Kidney (tissue), 14 donors: Measurements from ENCODE around the gene MRO. TPM values are rescaled to one million over a fixed set of nuclear protein-coding genes. Genes with fewer than 3 reads are reported as not detected.

ENCODE experiments used
- DNase-seq, 5 donors: peaks; one replicate each; pipeline ENCODE4 v3.0.0-alpha.2; 2013 to 2020
- FAIRE-seq: peaks from 2 replicates; lab custom pipeline; 2012; peaks lifted over from hg19 to GRCh38; lab: Jason Lieb, UNC
- H3K27ac ChIP-seq, 2 donors: one replicate each; pipeline ENCODE4 v1.7.0; 2013; ENCODE audit warnings: low read depth in 2 of 2, low read length in 2 of 2, inconsistent platforms in 1 of 2
- H3K27me3 ChIP-seq: one replicate; pipeline ENCODE4 v1.7.1; 2013; ENCODE audit warnings: low read length, inconsistent platforms; ENCODE audit not compliant: control insufficient read depth, insufficient read depth
- H3K36me3 ChIP-seq, 3 donors: one replicate each; pipeline versions ENCODE4 v1.7.0 to v1.7.1; 2013; ENCODE audit warnings: low read length in 3 of 3, control low read depth in 1 of 3, inconsistent platforms in 1 of 3; ENCODE audit not compliant: insufficient read depth in 3 of 3, control insufficient read depth in 2 of 3
- H3K4me1 ChIP-seq, 3 donors: one replicate each; pipeline versions ENCODE4 v1.7.0 to v1.7.1; 2013; ENCODE audit warnings: low read length in 3 of 3, inconsistent platforms in 1 of 3, low read depth in 1 of 3; ENCODE audit not compliant: control insufficient read depth in 2 of 3, insufficient read depth in 2 of 3
- H3K4me3 ChIP-seq, 3 donors: one replicate each; pipeline versions ENCODE4 v1.7.0 to v1.8.1; 2013; ENCODE audit warnings: low read length in 3 of 3, control low read depth in 1 of 3, inconsistent platforms in 1 of 3
- H3K9ac ChIP-seq, 3 donors: one replicate each; pipeline versions ENCODE4 v1.7.0 to v1.7.1; 2013; ENCODE audit warnings: low read length in 3 of 3, control low read depth in 1 of 3, inconsistent platforms in 1 of 3
- H3K9me3 ChIP-seq, 3 donors: one replicate each; pipeline versions ENCODE4 v1.7.0 to v1.7.1; 2013; ENCODE audit warnings: low read length in 3 of 3, control low read depth in 1 of 3, inconsistent platforms in 1 of 3; ENCODE audit not compliant: control insufficient read depth in 2 of 3, insufficient read depth in 1 of 3
- intact Hi-C: fragments of 100-400 bp; cut with DNase I; formaldehyde crosslinking; loops from one replicate; pipeline ENCODE4 v1.11.1; 2022
- polyA plus RNA-seq: library from polyadenylated mRNA; stranded (reverse); fragments of 350-450 nt; fragmentation: Illumina TruSeq; extraction: RNeasy Lipid Tissue Mini Kit (QIAGEN cat#74804); gene quantifications from one replicate; pipeline ENCODE4 v1.2.3, GENCODE V29; 2014; ENCODE audit warnings: low read depth, low replicate concordance; ENCODE audit not compliant: insufficient read depth
- total RNA-seq: library from RNA; stranded (reverse); fragmentation: NEBNext Ultra II Directional; extraction: Animal tissue kit (Norgen Biotek cat#: 25700); gene quantifications from one replicate; pipeline ENCODE4 v1.2.1, GENCODE V29; 2021
- TF ChIP-seq, protein P1 (sequence below): IDR thresholded peaks from 3 replicates; pipeline ENCODE4 v1.5.1; 2012; ENCODE audit warnings: mild to moderate bottlenecking, moderate library complexity, borderline replicate concordance; ENCODE audit not compliant: insufficient read depth; ENCODE audit errors: extremely low read depth
- donor health status: control.
- donor health status: control.
- donor health status: control.
- donor health status: control.
- donor health status: control.
- donor health status: DM: yes; HTN: yes; CAD: no.
- donor health status: Normal renal cell carcinoma (clear cell type).

Gene MRO
- total and polyA plus RNA-seq, 2 donors from 2014 or later = 2.9 to 6.9 TPM

DNA sequence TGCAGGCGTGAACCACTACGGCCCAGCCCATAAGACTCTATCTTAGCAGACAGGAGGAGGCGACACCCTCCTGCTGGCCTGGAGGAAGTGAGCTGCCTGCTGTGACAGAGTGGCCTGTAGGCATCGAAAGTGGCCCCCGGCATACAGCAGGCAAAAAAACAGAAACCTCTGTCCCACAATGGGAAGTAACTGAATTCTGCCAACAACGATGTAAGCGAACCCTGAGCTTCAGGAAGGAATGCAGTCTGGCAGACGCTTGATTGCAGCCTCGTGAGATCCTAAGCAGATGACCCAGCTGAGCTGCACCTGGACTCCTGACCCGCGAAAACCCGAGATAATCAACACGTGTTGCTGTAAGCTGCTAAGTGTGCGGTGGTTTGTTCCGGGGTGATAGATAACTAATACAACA is 13.6 kb downstream of the MRO start:
- Histone ChIP-seq H3K27ac (no peak overlapping the region), H3K9ac (no peak overlapping the region), H3K27me3 (no peaks in the 10 kb centered on the region), H3K36me3 (peaks cover 0 to 5% (median 0%) of the 10 kb centered on the region in 3 donors), H3K9me3 (no peaks in the 10 kb centered on the region), H3K4me3 (no peak overlapping the region), H3K4me1 (peaks cover 0 to 3% (median 0%) of the 10 kb centered on the region in 3 donors)
- intact Hi-C loops = no loop called here
- FAIRE-seq (no peak), DNase-seq (peak in 1 of 5 donors; percentile 57)
- TF ChIP-seq, protein P1, sequence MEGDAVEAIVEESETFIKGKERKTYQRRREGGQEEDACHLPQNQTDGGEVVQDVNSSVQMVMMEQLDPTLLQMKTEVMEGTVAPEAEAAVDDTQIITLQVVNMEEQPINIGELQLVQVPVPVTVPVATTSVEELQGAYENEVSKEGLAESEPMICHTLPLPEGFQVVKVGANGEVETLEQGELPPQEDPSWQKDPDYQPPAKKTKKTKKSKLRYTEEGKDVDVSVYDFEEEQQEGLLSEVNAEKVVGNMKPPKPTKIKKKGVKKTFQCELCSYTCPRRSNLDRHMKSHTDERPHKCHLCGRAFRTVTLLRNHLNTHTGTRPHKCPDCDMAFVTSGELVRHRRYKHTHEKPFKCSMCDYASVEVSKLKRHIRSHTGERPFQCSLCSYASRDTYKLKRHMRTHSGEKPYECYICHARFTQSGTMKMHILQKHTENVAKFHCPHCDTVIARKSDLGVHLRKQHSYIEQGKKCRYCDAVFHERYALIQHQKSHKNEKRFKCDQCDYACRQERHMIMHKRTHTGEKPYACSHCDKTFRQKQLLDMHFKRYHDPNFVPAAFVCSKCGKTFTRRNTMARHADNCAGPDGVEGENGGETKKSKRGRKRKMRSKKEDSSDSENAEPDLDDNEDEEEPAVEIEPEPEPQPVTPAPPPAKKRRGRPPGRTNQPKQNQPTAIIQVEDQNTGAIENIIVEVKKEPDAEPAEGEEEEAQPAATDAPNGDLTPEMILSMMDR = no peak

DNA sequence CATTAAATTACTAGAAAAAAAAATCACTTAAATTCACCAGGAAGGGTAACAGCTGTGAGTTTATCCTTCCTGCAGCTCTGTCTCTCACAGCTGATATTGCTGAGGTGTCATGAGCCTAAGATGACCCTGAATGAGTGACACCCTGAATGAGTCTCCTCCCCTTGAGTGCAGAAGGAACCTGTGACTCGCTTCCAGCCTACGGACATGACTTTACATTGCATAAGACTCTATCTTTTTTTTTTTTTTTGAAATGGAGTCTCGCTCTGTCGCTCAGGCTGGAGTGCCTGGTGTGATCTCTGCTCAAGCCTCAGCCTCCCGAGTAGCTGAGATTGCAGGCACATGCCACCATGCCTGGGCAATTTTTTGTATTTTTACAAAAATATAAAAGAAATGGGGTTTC is 14.1 kb downstream of the MRO start:
- Histone ChIP-seq H3K9me3 (no peaks in the 10 kb centered on the region), H3K4me3 (no peak overlapping the region), H3K27me3 (no peaks in the 10 kb centered on the region), H3K4me1 (peaks cover 0 to 3% (median 0%) of the 10 kb centered on the region in 3 donors), H3K9ac (no peak overlapping the region), H3K27ac (no peak overlapping the region), H3K36me3 (peaks cover 0 to 5% (median 0%) of the 10 kb centered on the region in 3 donors)
- no peak for FAIRE-seq
- no peak for DNase-seq
- TF ChIP-seq, protein P1 = no peak
- intact Hi-C loops = no loop called here

GRCh38 chr18:50803592-50803991 is 16.2 kb downstream of the MRO start:
- Histone ChIP-seq H3K27me3 (no peaks in the 10 kb centered on the region), H3K9ac (no peak overlapping the region), H3K36me3 (peaks cover 0 to 5% (median 0%) of the 10 kb centered on the region in 3 donors), H3K27ac (no peak overlapping the region), H3K9me3 (no peaks in the 10 kb centered on the region), H3K4me1 (peaks cover 0 to 3% (median 0%) of the 10 kb centered on the region in 3 donors), H3K4me3 (no peak overlapping the region)
- intact Hi-C loops = no loop called here
- TF ChIP-seq, protein P1 = no peak
- DNase-seq (no peak), FAIRE-seq (no peak)

- Histone ChIP-seq H3K4me3 (no peak overlapping the region), H3K27ac (no peak overlapping the region), H3K9me3 (no peaks in the 10 kb centered on the region), H3K4me1 (peaks cover 0 to 3% (median under 1%) of the 10 kb centered on the region in 3 donors), H3K27me3 (no peaks in the 10 kb centered on the region), H3K36me3 (peaks cover 0 to 5% (median 0%) of the 10 kb centered on the region in 3 donors), H3K9ac (no peak overlapping the region)
- intact Hi-C loops = no loop called here
- DNase-seq (no peak), FAIRE-seq (no peak)
- TF ChIP-seq, protein P1 = no peak
Observed at GRCh38 chr18:50802141-50802540, 17.7 kb downstream of the MRO start.
